ENCODE measurements around the gene FCHSD2. TPM values are rescaled to one million over a fixed set of nuclear protein-coding genes. Genes with fewer than 3 reads are reported as not detected.

The FCHSD2 gene
- total and polyA plus RNA-seq, 2 of the 13 experiments (the other 11 are each of a cell fraction or from before 2014, with no cell fraction given): 20.5 to 24.8 TPM

GRCh38 chr11:72787216-72788104 is 354.7 kb downstream of the FCHSD2 start (continued):
- TF ChIP-seq SRF (IDR thresholded peaks at IDR 0.05; ENCODE audit: low read depth, low read length) (0 out of 2 replicates have a peak, but pooled peaks have one; percentile 24), IKZF4 (CRISPR knock-in tag; IDR thresholded peaks at IDR 0.05; ENCODE audit: borderline replicate concordance, low read depth, not compliant biosample characterization) (no peak), DMAP1 (CRISPR knock-in tag; IDR thresholded peaks at IDR 0.05) (no peak; the same call in 1 of the 2 replicates), GFI1 (CRISPR knock-in tag; IDR thresholded peaks at IDR 0.05; ENCODE audit: borderline replicate concordance) (peak; percentile 71; the same call in 1 of the 2 replicates), ZNF878 (CRISPR knock-in tag; IDR thresholded peaks at IDR 0.05) (0 out of 2 replicates have a peak, but pooled peaks have one; percentile 3), SSRP1 (CRISPR knock-in tag; IDR thresholded peaks at IDR 0.05) (no peak), ISX (CRISPR knock-in tag; conservative IDR thresholded peaks at IDR 0.05) (no peak), HMGA1 (CRISPR knock-in tag; conservative IDR thresholded peaks at IDR 0.05) (no peak), ONECUT2 (CRISPR knock-in tag; IDR thresholded peaks at IDR 0.05) (peak; percentile 65), ZNF792 (CRISPR knock-in tag; IDR thresholded peaks at IDR 0.05) (0 out of 2 replicates have a peak, but pooled peaks have one; percentile 65), ZNF766 (CRISPR knock-in tag; IDR thresholded peaks at IDR 0.05; ENCODE audit: borderline replicate concordance) (no peak), ZNF670 (CRISPR knock-in tag; IDR thresholded peaks at IDR 0.05; ENCODE audit: borderline replicate concordance) (no peak), NR2F6 (IDR thresholded peaks at IDR 0.05) (peak; percentile 57), NR2F6 (CRISPR knock-in tag; IDR thresholded peaks at IDR 0.05) (peak; percentile 76), MTF2 (CRISPR knock-in tag; IDR thresholded peaks at IDR 0.05; ENCODE audit: borderline replicate concordance) (no peak), PHF21A (CRISPR knock-in tag; IDR thresholded peaks at IDR 0.05) (peak; percentile 87), ZNF512B (CRISPR knock-in tag; IDR thresholded peaks at IDR 0.05; ENCODE audit: borderline replicate concordance) (no peak), ARNTL (CRISPR knock-in tag; IDR thresholded peaks at IDR 0.05) (peak; percentile 82), ZNF777 (CRISPR knock-in tag; IDR thresholded peaks at IDR 0.05) (no peak), ZNF891 (CRISPR knock-in tag; IDR thresholded peaks at IDR 0.05) (peak; percentile 50; the same call in 1 of the 2 replicates), POLR2G (IDR thresholded peaks at IDR 0.05; ENCODE audit: low read depth, low read length) (no peak; the same call in 1 of the 2 replicates), AKNA (CRISPR knock-in tag; IDR thresholded peaks at IDR 0.05; ENCODE audit: borderline replicate concordance) (no peak), KDM4B (CRISPR knock-in tag; IDR thresholded peaks at IDR 0.05) (no peak), ZNF180 (CRISPR knock-in tag; IDR thresholded peaks at IDR 0.05; ENCODE audit: borderline replicate concordance, low read depth) (no peak)
